GM12801 (cell line): Measurements from ENCODE around the gene PHACTR1.

Experiments
- TF ChIP-seq, protein P1 (sequence below): IDR thresholded peaks from one replicate; pipeline ENCODE4 v1.5.1; 2011; ENCODE audit warnings: control low read depth; ENCODE audit not compliant: insufficient read length; ENCODE audit errors: extremely low read depth

The PHACTR1 gene

DNA sequence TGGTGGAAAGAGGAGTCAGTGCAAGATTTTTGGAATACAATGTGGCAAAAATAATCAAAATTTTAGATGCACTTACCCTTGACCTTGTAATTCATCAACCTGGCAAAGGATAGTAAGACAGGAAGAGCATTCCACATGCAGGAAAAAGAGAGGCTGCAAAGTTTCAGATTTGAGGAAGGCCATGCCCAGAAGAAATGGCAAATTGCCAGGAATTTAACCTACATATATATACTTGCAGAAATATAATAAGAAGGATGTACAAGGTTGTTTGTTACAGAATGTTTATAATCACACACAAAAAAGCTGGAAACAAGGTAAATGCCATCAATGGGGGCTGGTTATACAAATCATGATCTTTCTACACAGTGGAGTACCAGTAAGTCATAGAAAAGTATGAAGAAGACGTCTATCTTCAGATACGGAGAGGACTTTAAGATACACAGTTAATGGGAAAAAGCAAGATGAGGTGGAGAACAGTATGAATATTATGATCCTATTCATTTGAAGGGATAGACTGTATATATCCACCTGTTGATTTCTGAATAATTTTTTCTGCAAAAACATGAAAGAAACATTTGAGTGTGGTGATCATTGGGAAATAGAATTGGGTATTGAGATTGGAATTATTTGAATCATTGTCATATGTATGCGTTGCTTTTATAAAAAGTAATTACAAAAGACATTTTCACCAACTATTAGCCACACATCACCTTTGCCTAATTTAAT, 358.0 kb downstream of the PHACTR1 start:
- TF ChIP-seq, protein P1, sequence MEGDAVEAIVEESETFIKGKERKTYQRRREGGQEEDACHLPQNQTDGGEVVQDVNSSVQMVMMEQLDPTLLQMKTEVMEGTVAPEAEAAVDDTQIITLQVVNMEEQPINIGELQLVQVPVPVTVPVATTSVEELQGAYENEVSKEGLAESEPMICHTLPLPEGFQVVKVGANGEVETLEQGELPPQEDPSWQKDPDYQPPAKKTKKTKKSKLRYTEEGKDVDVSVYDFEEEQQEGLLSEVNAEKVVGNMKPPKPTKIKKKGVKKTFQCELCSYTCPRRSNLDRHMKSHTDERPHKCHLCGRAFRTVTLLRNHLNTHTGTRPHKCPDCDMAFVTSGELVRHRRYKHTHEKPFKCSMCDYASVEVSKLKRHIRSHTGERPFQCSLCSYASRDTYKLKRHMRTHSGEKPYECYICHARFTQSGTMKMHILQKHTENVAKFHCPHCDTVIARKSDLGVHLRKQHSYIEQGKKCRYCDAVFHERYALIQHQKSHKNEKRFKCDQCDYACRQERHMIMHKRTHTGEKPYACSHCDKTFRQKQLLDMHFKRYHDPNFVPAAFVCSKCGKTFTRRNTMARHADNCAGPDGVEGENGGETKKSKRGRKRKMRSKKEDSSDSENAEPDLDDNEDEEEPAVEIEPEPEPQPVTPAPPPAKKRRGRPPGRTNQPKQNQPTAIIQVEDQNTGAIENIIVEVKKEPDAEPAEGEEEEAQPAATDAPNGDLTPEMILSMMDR: no peak

DNA sequence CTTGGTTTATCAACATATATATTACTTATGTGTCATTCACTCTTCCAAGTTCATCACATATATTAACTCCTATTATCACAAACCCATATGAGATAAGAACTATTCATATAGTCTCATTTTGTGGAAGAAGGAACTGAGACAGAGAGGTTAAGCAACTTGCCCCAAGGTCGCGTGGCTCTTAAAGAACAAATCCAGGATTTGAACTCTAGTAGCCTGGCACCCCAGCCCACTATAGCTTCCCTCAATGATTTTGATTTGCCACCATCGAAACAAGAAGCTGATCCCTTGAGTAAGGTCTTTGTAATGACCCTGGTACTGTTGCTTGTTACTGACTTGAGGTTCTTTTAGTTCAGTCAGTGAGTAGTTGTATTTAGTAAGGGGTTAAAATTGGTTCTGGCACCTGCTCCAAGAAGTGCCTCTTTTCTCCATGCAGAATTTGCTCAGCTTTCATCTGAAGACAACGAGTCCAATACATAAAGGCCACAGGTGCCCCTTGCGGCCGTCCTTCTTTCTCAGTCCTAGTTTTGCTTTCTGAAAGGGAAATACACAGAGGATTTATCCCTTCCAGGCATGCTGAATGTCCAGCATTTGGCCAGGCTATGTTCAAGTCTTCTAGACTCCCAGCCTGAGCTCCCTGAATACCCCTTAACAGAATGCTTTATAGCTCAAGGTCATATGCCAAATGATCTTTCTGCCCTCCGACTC, 358.7 kb downstream of the PHACTR1 start:
- TF ChIP-seq, protein P1: no peak

- TF ChIP-seq, protein P1: no peak
These were observed 360.0 kb downstream of the PHACTR1 start for GRCh38 chr6:13076575-13076974.

DNA sequence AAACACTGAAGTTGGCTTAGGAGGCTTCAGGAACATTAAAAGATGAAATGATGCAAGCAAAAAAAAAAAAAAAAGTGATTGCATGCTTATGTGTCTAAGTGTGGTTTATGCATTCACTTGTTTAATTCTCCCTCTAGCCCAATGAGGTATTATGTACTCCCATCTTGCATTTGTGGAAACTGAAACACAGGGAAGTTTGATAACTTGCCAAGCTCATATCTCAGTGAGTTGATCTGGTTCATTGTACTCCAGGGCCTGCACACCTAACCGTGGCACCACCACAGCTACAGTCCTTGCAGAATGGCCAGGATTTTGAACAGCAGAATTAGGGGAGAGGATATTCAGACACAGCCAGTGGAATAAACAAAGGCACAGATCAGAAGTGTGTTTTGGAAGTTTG, 360.6 kb downstream of the PHACTR1 start:
- TF ChIP-seq, protein P1: no peak

DNA sequence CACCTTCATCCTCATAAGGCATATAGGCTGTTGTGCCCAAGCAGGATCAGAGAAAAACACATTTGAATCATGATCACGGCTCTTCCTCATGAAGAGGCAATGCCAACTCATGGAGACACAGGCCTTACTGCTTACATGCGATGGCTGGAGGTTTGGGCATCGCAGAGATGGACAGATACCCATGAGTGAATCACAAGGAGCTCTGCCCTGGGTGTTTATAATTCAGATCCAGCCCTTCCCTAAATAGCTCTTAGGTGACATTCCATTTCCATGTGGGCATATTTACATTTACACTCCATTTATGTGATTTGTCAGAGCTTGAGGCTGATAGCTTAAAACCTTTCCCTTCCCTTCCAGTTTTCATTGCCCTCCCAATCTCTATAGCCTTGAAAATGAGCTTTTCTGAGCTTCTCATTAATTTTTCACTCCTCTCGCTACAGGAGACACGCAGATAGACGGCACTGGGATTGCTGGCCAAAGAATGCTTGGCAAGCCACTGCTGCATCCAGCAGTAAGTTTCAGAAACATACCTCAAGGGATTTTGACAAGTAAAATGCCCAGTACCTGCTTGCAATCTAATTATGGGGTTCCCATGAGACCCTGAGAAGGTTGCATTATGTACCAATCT, 362.6 kb downstream of the PHACTR1 start:
- TF ChIP-seq, protein P1: no peak

DNA sequence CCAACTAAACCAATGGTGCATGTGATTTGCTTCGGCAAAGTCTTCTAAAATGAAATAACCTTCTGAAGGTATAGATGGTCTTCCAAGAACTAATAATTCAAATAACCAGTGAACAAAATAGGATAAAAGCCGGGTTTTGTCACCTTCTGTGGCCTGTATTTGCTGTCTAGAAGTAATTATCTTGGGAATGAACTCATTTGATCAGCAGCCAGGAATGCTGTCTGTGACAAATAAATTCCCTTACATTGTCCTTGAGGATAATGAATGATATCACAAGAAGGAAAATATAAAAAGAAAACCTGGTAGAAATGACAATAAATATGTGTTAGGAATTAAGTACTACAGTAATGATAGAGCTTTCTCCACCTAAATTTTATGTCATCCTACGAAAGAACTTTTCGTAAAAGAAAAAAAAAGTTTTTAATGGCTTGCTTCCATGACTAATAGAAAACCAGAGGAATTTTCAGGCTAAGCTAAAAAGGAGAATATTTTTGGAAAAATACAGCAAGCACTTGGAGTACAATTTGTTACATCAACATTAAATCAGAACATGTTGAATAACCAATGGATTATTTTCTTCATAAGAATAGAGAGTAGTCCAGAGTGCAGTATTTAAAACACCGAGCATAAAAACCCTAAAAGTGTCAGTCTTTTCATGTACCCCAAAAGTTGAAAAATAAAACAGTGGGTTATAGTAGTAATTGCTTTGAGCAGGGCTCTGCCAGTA, 364.1 kb downstream of the PHACTR1 start:
- TF ChIP-seq, protein P1: no peak

GRCh38 chr6:13081189-13081563, 364.6 kb downstream of the PHACTR1 start:
- TF ChIP-seq, protein P1: no peak
